Psoas muscle (tissue), 8 donors: ENCODE results near the gene WASF2. TPM values are rescaled to one million over a fixed set of nuclear protein-coding genes. Genes with fewer than 3 reads are reported as not detected.

Experiments used
- ATAC-seq, 4 donors: fragments of 200-7000 bp; cut with Tn5 transposase; one replicate each; pipeline ENCODE4 v1.9.1; 2020; ENCODE audit warnings: moderate library complexity in 3 of 4, mild to moderate bottlenecking in 2 of 4
- DNase-seq, 2 donors: peaks; one replicate each; pipeline ENCODE4 v3.0.0-alpha.2; 2020
- H3K27ac ChIP-seq: fragments of 200-600 bp; one replicate; pipeline ENCODE4 v1.8.0; 2022
- H3K27me3 ChIP-seq, 3 donors: fragments of 200-600 bp in 1 of 3; one replicate each; pipeline versions ENCODE4 v1.6.1 to v1.8.0; 2013 to 2022; ENCODE audit warnings: low read length in 2 of 3, mild to moderate bottlenecking in 2 of 3, moderate library complexity in 1 of 3; ENCODE audit not compliant: insufficient read depth in 3 of 3
- H3K36me3 ChIP-seq, 2 donors: fragments of 200-600 bp in 1 of 2; one replicate each; pipeline versions ENCODE4 v1.6.1 to v1.8.0; 2013 to 2022; ENCODE audit warnings: low read depth in 1 of 2, mild to moderate bottlenecking in 1 of 2, moderate library complexity in 1 of 2; ENCODE audit not compliant: insufficient read depth in 1 of 2
- H3K4me1 ChIP-seq: fragments of 200-600 bp; one replicate; pipeline ENCODE4 v1.8.0; 2022
- H3K4me3 ChIP-seq: fragments of 200-600 bp; one replicate; pipeline ENCODE4 v1.8.0; 2022; ENCODE audit warnings: mild to moderate bottlenecking
- H3K9me3 ChIP-seq: fragments of 200-600 bp; one replicate; pipeline ENCODE4 v1.8.0; 2022
- WGBS, 3 donors: extraction: QIAGEN DNeasy Blood & Tissue Kit; methylation state at CpG; one replicate each; pipeline versions ENCODE4 v1.1.6 to v1.1.7; 2013; 5-methylcytosine and 5-hydroxymethylcytosine counted together
- intact Hi-C, 2 donors: fragments of 100-400 bp; cut with DNase I; formaldehyde crosslinking; loops; one replicate each; pipeline versions ENCODE4 v1.11.0 to v1.14.2; 2022
- polyA plus RNA-seq, 3 donors: library from polyadenylated mRNA; stranded (reverse); fragments of 200-250 nt; gene quantifications; one replicate each; pipeline ENCODE4 v1.2.3, GENCODE V29; 2013
- total RNA-seq, 4 donors: library from RNA; stranded (reverse); fragmentation: NEBNext Ultra II Directional in 2 of 4; extraction: Animal tissue kit (Norgen Biotek cat#: 25700) in 2 of 4; gene quantifications; one replicate each; pipeline versions ENCODE4 v1.2.1 to v1.2.4, GENCODE V29; 2021 to 2023
- TF ChIP-seq, protein P1 (sequence below): fragments of 200-600 bp; IDR thresholded peaks from one replicate; pipeline ENCODE4 v1.8.0; 2022; ENCODE audit warnings: antibody characterized with exemption
- donor health status: healthy with polysubstance abuse.
- donor health status: DM: no; HTN: no; CAD: no; lungs with moderate emphysema.
- donor health status: Bipolar disorder and iron deficiency.
- donor health status: healthy.
- donor health status: DM: yes; HTN: yes; CAD: no.
- donor health status: DM: no; HTN: no; CAD: no.
- donor health status: DM: no; HTN: no; CAD: no.
- donor health status: DM: yes; HTN: yes; CAD: no.

Gene WASF2
- total and polyA plus RNA-seq, 7 donors: 7.9 to 40.6 (median 29.4) TPM

DNA sequence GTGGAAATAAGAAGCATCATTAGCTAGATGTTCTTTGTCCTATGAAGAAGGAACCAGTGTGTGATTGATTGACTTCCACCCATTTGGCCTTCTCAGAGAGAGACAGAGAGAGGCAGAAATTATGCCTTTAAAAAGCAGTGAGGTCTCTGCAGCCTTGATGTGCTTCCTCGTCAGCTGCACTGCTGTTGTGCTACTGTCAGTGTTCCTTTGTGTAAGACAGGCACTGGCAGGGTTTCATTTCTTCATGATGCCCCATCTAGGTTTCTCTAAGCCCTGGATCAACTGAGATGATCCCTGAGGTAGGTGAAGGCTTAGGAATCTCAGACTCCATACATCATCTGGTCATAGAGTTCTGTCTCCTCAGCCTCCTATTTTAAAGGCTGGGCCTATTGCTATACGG is 62.6 kb downstream of the WASF2 start:
- H3K4me1 ChIP-seq: peaks cover 76% of the 10 kb centered on the region
- H3K4me3 ChIP-seq: no peak overlapping the region
- no peak for ATAC-seq

DNA sequence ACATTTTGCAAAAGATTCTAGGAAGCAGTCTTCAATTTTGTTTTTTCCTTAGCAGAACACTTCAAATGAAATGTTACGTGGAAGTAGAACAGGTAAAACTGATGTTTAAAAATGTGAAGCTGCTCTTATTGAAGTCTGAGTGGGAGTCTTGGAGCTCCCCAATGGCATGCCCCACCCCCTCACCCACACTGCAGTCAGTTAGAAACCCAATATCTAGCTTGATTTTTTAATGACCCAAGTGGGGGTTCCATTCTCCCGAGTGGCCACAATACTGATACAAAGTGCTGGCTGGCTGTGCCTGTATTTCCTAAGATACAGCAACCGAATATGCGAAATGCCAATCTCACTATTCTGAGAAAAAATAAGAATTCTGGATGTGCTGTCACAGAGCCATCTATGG is 66.3 kb downstream of the WASF2 start:
- H3K36me3 ChIP-seq: peaks cover 0 to 25% of the 10 kb centered on the region in 2 donors
- intact Hi-C loops: no loop called here
- 68 to 83% (median 68%) methylated on average over 4 of the region's 4 CpGs for WGBS, 3 donors

More for the DNA sequence above, 62.6 kb downstream of the WASF2 start:
- Histone ChIP-seq H3K27ac (peak overlapping the region; percentile 79), H3K36me3 (peaks cover 0 to 22% of the 10 kb centered on the region in 2 donors), H3K27me3 (no peaks in the 10 kb centered on the region), H3K9me3 (no peaks in the 10 kb centered on the region)
- TF ChIP-seq, protein P1, sequence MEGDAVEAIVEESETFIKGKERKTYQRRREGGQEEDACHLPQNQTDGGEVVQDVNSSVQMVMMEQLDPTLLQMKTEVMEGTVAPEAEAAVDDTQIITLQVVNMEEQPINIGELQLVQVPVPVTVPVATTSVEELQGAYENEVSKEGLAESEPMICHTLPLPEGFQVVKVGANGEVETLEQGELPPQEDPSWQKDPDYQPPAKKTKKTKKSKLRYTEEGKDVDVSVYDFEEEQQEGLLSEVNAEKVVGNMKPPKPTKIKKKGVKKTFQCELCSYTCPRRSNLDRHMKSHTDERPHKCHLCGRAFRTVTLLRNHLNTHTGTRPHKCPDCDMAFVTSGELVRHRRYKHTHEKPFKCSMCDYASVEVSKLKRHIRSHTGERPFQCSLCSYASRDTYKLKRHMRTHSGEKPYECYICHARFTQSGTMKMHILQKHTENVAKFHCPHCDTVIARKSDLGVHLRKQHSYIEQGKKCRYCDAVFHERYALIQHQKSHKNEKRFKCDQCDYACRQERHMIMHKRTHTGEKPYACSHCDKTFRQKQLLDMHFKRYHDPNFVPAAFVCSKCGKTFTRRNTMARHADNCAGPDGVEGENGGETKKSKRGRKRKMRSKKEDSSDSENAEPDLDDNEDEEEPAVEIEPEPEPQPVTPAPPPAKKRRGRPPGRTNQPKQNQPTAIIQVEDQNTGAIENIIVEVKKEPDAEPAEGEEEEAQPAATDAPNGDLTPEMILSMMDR: no peak
- DNase-seq: no peak
- WGBS, 3 donors: 47 to 63% (median 57%) methylated on average over 2 of the region's 2 CpGs
- intact Hi-C loops: loop anchor here in 1 of 2 donors (5.0 kb wide), 1 partner anchor 55 kb away; no protein-coding TSS in a partner anchor

DNA sequence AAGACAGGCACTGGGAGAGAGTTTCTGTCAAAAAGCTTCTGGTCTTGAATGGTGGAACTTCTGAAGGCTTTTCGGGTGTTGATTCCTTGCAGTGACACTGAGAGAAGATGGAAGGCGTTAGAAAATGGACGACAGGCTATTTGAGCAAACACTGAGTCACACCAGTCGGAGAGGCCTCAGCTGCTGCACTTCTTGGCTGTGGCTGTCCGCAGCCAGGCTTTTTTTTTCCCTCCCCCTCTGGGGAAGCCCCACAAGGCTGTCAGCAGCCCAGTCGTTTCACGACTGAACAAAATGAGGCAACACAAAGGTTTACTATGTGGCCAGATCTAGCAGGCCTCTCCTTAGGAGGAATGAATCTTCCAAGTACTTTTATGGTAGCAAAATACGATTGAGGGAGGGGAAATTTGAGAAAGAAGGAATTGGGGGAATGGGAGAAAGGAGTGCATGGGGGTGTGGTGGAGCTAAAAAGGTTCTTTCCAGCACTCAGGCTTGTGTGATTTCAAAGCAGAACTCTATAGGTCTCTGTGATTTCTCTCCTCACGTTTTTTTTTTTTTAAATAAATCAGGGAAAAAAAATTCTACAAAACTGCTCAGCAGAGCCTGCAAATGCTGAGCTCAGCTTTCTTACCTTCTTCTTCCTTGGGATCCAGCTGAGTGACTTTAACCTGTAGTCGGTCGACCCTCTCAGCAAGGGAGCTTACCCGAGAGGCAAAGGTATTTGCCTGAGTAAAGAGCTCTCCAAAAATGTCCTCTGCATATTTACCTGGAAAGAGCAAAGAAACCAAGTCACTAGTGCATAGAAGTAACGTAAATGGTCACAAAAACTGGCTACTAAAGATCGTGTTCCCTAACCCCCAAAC is 71.4 kb downstream of the WASF2 start:
- DNase-seq (peak; percentile 75 to 86), ATAC-seq (peak; percentile 95 to 97 (median 96))
- intact Hi-C loops: loop anchor here (2.0 to 5.0 kb wide), 2 partner anchors 184 to 189 kb away; no protein-coding TSS in a partner anchor
- Histone ChIP-seq H3K27me3 (no peaks in the 10 kb centered on the region), H3K4me3 (no peak overlapping the region), H3K9me3 (no peaks in the 10 kb centered on the region), H3K4me1 (peaks cover 59% of the 10 kb centered on the region), H3K27ac (peak overlapping the region; percentile 88), H3K36me3 (peaks cover 22 to 55% of the 10 kb centered on the region in 2 donors)
- 28 to 33% (median 28%) methylated on average over 14 of the region's 14 CpGs for WGBS, 3 donors
- TF ChIP-seq, protein P1: no peak

More for the DNA sequence above, 66.3 kb downstream of the WASF2 start:
- TF ChIP-seq, protein P1: no peak
- Histone ChIP-seq H3K27me3 (no peaks in the 10 kb centered on the region), H3K4me3 (no peak overlapping the region), H3K27ac (peak overlapping the region; percentile 12), H3K4me1 (peaks cover 64% of the 10 kb centered on the region), H3K9me3 (no peaks in the 10 kb centered on the region)
- ATAC-seq (no peak), DNase-seq (no peak)

DNA sequence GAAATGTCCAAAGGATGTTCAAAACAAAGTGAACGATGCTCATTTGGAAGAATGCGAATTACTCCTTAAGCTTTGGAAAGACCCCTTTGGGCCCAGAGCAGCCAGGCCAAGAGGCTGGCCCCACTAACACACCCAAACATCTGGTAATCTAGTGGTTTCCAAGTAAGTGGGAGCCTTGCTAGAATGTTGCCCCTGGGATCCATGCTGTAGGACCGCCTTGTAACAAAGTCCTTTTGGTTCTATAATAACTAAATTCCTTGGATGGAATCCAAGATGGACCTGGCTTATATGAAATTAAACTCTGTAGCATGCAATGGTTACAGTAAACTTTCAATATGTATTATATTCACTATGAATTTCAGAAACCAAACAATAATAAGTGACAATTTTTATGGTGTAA is 72.3 kb downstream of the WASF2 start:
- ATAC-seq (no peak), DNase-seq (no peak)
- intact Hi-C loops: loop anchor here (1.0 to 5.0 kb wide), 3 partner anchors 71 to 190 kb away; no protein-coding TSS in a partner anchor
- Histone ChIP-seq H3K27me3 (no peaks in the 10 kb centered on the region), H3K4me3 (no peak overlapping the region), H3K36me3 (peaks cover 27 to 63% of the 10 kb centered on the region in 2 donors), H3K27ac (peak overlapping the region; percentile 88), H3K9me3 (no peaks in the 10 kb centered on the region), H3K4me1 (peaks cover 58% of the 10 kb centered on the region)
- WGBS, 3 donors: 53 to 73% (median 62%) methylated on average over 3 of the region's 3 CpGs
- TF ChIP-seq, protein P1: no peak
